Prostate gland (tissue), 2 donors: ENCODE results near the gene DYNLT1.
"Not testable (repeated sequence)": the region's sequence is repeated elsewhere in the genome, so short reads cannot be mapped to it uniquely, and the experiment has no call there.

ENCODE experiments used
- POLR2A ChIP-seq: fragments of 450-650 bp; IDR thresholded peaks from one replicate; pipeline ENCODE4 v1.6.1; 2016; ENCODE audit warnings: antibody characterized with exemption, mild to moderate bottlenecking
- POLR2AphosphoS5 ChIP-seq: sonication (generic); formaldehyde crosslinking; IDR thresholded peaks from one replicate; pipeline ENCODE4 v1.6.1; 2017; ENCODE audit warnings: antibody characterized with exemption
- TF ChIP-seq, protein P1 (sequence below), 4 experiments: fragments of 200-600 bp in 2 of 4; fragments of 450-650 bp in 2 of 4; sonication (generic) in 2 of 4; IDR thresholded peaks; 1 replicate in 3 of 4; 2 replicates in 1 of 4; pipeline ENCODE4 v1.5.1; 2016 to 2019; ENCODE audit warnings: antibody characterized with exemption in 4 of 4, mild to moderate bottlenecking in 2 of 4, moderate library complexity in 2 of 4

DNA sequence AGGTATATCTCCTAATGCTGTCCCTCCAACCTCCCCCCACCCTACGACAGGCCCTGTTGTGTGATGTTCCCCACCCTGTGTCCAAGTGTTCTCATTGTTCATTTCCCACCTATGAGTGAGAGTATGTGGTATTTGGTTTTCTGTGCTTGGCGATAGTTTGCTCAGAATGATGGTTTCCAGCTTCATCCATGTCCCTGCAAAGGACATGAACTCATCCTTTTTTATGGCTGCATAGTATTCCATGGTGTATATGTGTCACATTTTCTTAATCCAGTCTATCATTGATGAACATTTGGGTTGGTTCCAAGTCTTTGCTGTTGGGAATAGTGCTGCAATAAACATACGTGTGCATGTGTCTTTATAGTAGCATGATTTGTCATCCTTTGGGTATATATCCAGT, 29.9 kb downstream of the DYNLT1 start:
- TF ChIP-seq, protein P1, sequence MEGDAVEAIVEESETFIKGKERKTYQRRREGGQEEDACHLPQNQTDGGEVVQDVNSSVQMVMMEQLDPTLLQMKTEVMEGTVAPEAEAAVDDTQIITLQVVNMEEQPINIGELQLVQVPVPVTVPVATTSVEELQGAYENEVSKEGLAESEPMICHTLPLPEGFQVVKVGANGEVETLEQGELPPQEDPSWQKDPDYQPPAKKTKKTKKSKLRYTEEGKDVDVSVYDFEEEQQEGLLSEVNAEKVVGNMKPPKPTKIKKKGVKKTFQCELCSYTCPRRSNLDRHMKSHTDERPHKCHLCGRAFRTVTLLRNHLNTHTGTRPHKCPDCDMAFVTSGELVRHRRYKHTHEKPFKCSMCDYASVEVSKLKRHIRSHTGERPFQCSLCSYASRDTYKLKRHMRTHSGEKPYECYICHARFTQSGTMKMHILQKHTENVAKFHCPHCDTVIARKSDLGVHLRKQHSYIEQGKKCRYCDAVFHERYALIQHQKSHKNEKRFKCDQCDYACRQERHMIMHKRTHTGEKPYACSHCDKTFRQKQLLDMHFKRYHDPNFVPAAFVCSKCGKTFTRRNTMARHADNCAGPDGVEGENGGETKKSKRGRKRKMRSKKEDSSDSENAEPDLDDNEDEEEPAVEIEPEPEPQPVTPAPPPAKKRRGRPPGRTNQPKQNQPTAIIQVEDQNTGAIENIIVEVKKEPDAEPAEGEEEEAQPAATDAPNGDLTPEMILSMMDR (IDR thresholded peaks at IDR 0.05) = not testable (repeated sequence)
- TF ChIP-seq POLR2A, POLR2AphosphoS5: not testable (repeated sequence)
